ENCODE data around the gene CTNNA3.

Gene CTNNA3

GRCh38 chr10:66189271-66189670, 1506.7 kb downstream of the CTNNA3 start:
- Mint-ChIP-seq H3K36me3 (no peaks in the 10 kb centered on the region), H3K27me3 (no peaks in the 10 kb centered on the region), H3K9me3 (no peaks in the 10 kb centered on the region), H3K4me1 (no peaks in the 10 kb centered on the region), H3K4me3 (no peak overlapping the region), H3K27ac (no peak overlapping the region)
- no peak for ATAC-seq (replicated peaks)
- DNase-seq: no peak

DNA sequence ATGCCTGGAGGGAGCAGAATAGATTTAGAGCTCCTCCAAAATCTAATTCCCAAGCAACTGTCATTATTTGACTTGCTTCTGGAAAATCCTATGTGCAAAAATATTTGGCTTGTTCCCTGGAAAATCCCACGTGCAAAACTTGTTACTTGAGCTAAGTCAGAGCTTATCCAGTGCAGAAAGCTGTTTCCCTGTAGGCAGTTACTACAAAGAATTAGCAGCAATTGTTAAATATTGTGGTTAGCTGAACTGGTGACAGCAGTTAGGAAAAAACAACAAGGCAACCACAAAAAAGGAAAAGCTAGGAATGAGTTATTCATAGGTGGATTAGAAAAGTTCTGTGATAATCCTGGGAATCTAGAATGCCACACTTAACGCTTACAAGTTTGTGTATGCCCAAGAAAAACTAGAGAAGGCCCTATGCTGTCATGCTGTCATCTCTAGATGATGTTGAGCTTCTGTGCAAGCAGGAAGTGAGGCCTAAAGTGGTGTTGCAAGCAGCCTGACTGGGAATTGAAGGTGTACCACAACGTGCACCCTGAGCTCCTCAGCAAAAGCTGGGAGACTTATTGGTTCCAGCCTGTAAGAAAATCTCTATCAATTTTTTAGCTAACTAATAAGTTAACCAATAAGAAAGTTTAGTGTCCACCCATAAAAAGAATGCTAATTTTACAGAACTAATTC, 1508.8 kb downstream of the CTNNA3 start:
- H3K4me1 Mint-ChIP-seq: no peaks in the 10 kb centered on the region
- H3K27me3 Mint-ChIP-seq: no peaks in the 10 kb centered on the region
- no peaks in the 10 kb centered on the region for H3K9me3 Mint-ChIP-seq
- H3K4me3 Mint-ChIP-seq: no peak overlapping the region
- no peak for DNase-seq
- no peaks in the 10 kb centered on the region for H3K36me3 Mint-ChIP-seq
- ATAC-seq (replicated peaks): no peak
- no peak overlapping the region for H3K27ac Mint-ChIP-seq

GRCh38 chr10:66183028-66183427, 1513.0 kb downstream of the CTNNA3 start:
- Mint-ChIP-seq H3K27me3 (no peaks in the 10 kb centered on the region), H3K4me3 (no peak overlapping the region), H3K9me3 (no peaks in the 10 kb centered on the region), H3K36me3 (no peaks in the 10 kb centered on the region), H3K4me1 (no peaks in the 10 kb centered on the region), H3K27ac (no peak overlapping the region)
- DNase-seq (no peak), ATAC-seq (replicated peaks) (no peak)

- H3K9me3 Mint-ChIP-seq: no peaks in the 10 kb centered on the region
- DNase-seq (peak; percentile 1), ATAC-seq (replicated peaks) (peak; percentile 63 to 82)
- no peaks in the 10 kb centered on the region for H3K4me1 Mint-ChIP-seq
- no peak overlapping the region for H3K4me3 Mint-ChIP-seq
- no peak overlapping the region for H3K27ac Mint-ChIP-seq
- H3K27me3 Mint-ChIP-seq: no peaks in the 10 kb centered on the region
- no peaks in the 10 kb centered on the region for H3K36me3 Mint-ChIP-seq
These were observed 1515.2 kb downstream of the CTNNA3 start for GRCh38 chr10:66180581-66181318.

- Mint-ChIP-seq H3K27me3 (no peaks in the 10 kb centered on the region), H3K9me3 (no peaks in the 10 kb centered on the region), H3K27ac (no peak overlapping the region), H3K4me1 (no peaks in the 10 kb centered on the region), H3K4me3 (no peak overlapping the region), H3K36me3 (no peaks in the 10 kb centered on the region)
- DNase-seq (no peak), ATAC-seq (replicated peaks) (no peak)
These were observed 1516.0 kb downstream of the CTNNA3 start for GRCh38 chr10:66180021-66180420.

- H3K4me3 Mint-ChIP-seq: no peak overlapping the region
These were observed 1519.2 kb downstream of the CTNNA3 start for GRCh38 chr10:66176772-66177171.

DNA sequence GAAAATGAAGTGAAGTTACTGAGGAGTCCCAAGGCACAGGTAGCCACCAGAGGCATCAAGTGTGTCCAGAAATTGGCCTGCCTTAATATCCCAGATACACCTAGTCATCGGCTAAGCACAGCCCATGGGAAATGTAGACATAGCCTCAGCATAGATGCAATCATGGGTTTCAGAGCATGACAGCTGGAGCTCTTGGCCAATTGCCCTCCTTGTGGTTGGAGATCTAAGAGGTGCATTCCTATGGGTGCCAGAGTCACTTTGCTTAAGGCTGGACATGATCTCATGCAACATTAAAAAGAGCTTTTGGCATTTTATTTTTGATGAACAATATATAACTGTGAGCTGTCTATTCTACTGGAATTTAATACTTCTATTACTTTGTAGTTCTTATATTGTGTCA, 1528.2 kb downstream of the CTNNA3 start:
- Mint-ChIP-seq H3K36me3 (no peaks in the 10 kb centered on the region), H3K4me1 (no peaks in the 10 kb centered on the region), H3K4me3 (no peak overlapping the region), H3K9me3 (peaks cover 0 to 3% of the 10 kb centered on the region in 2 donors), H3K27me3 (no peaks in the 10 kb centered on the region), H3K27ac (no peak overlapping the region)
- no peak for ATAC-seq (replicated peaks)
- DNase-seq: no peak

More at GRCh38 chr10:66176772-66177171, 1519.2 kb downstream of the CTNNA3 start:
- Mint-ChIP-seq H3K36me3 (no peaks in the 10 kb centered on the region), H3K27ac (no peak overlapping the region), H3K4me1 (no peaks in the 10 kb centered on the region), H3K9me3 (no peaks in the 10 kb centered on the region), H3K27me3 (no peaks in the 10 kb centered on the region)
- ATAC-seq (replicated peaks) (no peak), DNase-seq (no peak)

DNA sequence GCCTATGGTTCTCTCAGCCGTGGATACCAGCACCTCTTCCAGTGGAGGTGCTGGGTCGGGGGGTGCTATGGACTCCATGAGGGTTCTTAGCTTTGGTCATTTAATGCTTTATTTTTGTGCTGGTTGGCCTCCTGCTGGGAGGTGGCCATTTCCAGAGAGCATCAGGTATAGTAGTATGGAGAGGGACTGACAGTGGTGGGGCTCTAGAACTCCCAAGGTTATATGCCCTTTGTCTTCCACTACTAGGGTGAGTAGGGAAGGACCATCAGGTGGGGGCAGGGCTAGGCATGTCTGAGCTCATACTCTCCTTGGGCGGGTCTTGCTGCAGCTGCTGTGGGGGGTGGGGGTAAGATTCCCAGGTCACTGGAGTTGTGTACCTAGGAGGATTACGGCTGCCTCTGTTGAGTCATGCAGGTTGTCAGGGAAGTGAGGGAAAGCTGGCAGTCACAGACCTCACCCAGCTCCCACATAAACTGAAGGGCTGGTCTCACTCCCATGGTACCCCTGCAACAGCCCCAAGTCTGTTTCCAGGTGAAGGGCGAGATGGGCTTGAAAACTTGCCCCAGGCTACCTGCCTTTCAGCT, 1533.3 kb downstream of the CTNNA3 start:
- peaks cover 1 to 8% of the 10 kb centered on the region in 2 donors for H3K9me3 Mint-ChIP-seq
- H3K27me3 Mint-ChIP-seq: no peaks in the 10 kb centered on the region
- H3K27ac Mint-ChIP-seq: no peak overlapping the region
- H3K4me1 Mint-ChIP-seq: no peaks in the 10 kb centered on the region
- no peak overlapping the region for H3K4me3 Mint-ChIP-seq
- ATAC-seq (replicated peaks) (no peak), DNase-seq (no peak)
- no peaks in the 10 kb centered on the region for H3K36me3 Mint-ChIP-seq

DNA sequence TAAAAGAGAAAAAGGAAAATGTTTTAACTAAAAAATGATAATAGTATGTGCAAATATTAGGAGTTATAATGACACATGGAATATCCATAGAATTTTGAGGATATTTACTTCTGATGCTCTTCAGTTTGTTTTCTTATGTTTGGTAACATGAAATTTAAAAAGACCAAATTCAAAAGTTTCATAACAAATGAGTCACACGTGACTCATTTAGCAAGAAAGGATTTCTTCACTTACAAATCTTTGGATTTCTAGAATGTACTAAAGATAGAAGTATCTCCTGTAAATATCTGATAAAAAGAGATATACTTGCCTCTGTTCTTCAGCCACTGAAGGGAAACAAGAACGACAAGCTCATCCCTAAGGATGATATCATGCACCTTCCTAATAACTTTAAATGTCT, 1544.6 kb downstream of the CTNNA3 start:
- no peak for DNase-seq
- Mint-ChIP-seq H3K27me3 (no peaks in the 10 kb centered on the region), H3K4me1 (no peaks in the 10 kb centered on the region), H3K36me3 (no peaks in the 10 kb centered on the region), H3K9me3 (peaks cover 0 to 3% of the 10 kb centered on the region in 2 donors), H3K27ac (no peak overlapping the region), H3K4me3 (no peak overlapping the region)
- no peak for ATAC-seq (replicated peaks)

GRCh38 chr10:66148312-66148711, 1547.7 kb downstream of the CTNNA3 start:
- H3K27ac Mint-ChIP-seq: no peak overlapping the region
- DNase-seq (no peak), ATAC-seq (replicated peaks) (no peak)
- no peaks in the 10 kb centered on the region for H3K36me3 Mint-ChIP-seq
- no peaks in the 10 kb centered on the region for H3K4me1 Mint-ChIP-seq
- H3K27me3 Mint-ChIP-seq: no peaks in the 10 kb centered on the region
- H3K9me3 Mint-ChIP-seq: peaks cover 0 to 2% of the 10 kb centered on the region in 2 donors
- no peak overlapping the region for H3K4me3 Mint-ChIP-seq

DNA sequence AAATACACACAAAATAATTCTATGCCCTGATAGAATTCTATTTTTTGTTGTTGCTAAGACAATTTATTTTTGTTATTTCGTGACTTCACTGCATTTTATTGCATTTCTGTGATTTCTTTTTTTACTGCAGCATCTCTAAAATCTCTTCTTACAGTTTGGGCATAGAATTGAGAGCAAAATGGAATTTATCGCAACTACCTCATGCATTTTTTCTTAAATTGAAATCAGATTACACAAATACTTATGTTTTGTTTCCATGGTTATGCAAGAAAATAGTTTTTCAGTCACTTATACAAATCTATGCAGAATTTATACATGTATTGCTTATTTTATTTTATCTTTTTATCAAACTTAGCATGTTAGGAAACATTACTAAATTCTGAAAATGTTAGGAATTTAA, 1552.0 kb downstream of the CTNNA3 start:
- no peak overlapping the region for H3K4me3 Mint-ChIP-seq
- H3K9me3 Mint-ChIP-seq: no peaks in the 10 kb centered on the region
- ATAC-seq (replicated peaks) (no peak), DNase-seq (no peak)
- no peak overlapping the region for H3K27ac Mint-ChIP-seq
- no peaks in the 10 kb centered on the region for H3K27me3 Mint-ChIP-seq
- no peaks in the 10 kb centered on the region for H3K36me3 Mint-ChIP-seq
- H3K4me1 Mint-ChIP-seq: no peaks in the 10 kb centered on the region

DNA sequence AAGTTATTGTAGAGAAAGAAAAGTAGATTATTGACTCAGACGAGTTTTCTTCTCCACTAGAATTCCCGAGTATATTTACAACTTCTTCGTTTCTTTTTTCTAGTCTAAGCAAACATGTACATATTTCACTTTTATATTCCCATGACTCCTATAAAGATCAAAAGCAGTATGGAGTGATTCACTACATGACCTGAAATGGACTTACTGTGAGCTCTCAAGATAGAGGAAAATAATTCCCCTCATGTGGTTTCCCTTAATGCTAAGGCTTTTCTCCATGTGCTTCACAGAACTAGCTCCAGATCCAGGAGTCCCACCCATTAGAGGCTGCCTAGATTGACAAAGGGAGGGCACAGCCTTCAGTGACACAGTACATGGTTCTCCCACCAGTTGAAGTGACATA, 1593.2 kb downstream of the CTNNA3 start:
- no peaks in the 10 kb centered on the region for H3K27me3 Mint-ChIP-seq
- ATAC-seq (replicated peaks) (no peak), DNase-seq (no peak)
- no peak overlapping the region for H3K4me3 Mint-ChIP-seq
- no peak overlapping the region for H3K27ac Mint-ChIP-seq
- H3K9me3 Mint-ChIP-seq: no peaks in the 10 kb centered on the region
- no peaks in the 10 kb centered on the region for H3K36me3 Mint-ChIP-seq
- no peaks in the 10 kb centered on the region for H3K4me1 Mint-ChIP-seq

- no peaks in the 10 kb centered on the region for H3K4me1 Mint-ChIP-seq
- H3K4me3 Mint-ChIP-seq: no peak overlapping the region
- ATAC-seq (replicated peaks): no peak
- H3K9me3 Mint-ChIP-seq: no peaks in the 10 kb centered on the region
- DNase-seq: no peak
- H3K27ac Mint-ChIP-seq: no peak overlapping the region
- H3K27me3 Mint-ChIP-seq: no peaks in the 10 kb centered on the region
- H3K36me3 Mint-ChIP-seq: no peaks in the 10 kb centered on the region
These were observed 1597.2 kb downstream of the CTNNA3 start for GRCh38 chr10:66098595-66099480.

GRCh38 chr10:66095610-66096009, 1600.4 kb downstream of the CTNNA3 start:
- DNase-seq: no peak
- Mint-ChIP-seq H3K27me3 (no peaks in the 10 kb centered on the region), H3K4me3 (no peak overlapping the region), H3K4me1 (no peaks in the 10 kb centered on the region), H3K9me3 (no peaks in the 10 kb centered on the region), H3K27ac (no peak overlapping the region), H3K36me3 (no peaks in the 10 kb centered on the region)
- no peak for ATAC-seq (replicated peaks)

Data from stimulated activated naive B cell treated with anti-CD40 and anti-IgM and Interleukin-4, amounts not matched to agents 10 μg/mL and 1 μg/mL and 100 μg/mL, for 72 hours (primary cell).